ENCODE measurements around the gene TLCD2. TPM values are rescaled to one million over a fixed set of nuclear protein-coding genes. Genes with fewer than 3 reads are reported as not detected.
A peak's percentile ranks its signal among the peaks of the same experiment; 100 is the strongest.

The TLCD2 gene
- total and polyA plus RNA-seq, 7 donors = 1.1 to 2.9 (median 1.6) TPM

DNA sequence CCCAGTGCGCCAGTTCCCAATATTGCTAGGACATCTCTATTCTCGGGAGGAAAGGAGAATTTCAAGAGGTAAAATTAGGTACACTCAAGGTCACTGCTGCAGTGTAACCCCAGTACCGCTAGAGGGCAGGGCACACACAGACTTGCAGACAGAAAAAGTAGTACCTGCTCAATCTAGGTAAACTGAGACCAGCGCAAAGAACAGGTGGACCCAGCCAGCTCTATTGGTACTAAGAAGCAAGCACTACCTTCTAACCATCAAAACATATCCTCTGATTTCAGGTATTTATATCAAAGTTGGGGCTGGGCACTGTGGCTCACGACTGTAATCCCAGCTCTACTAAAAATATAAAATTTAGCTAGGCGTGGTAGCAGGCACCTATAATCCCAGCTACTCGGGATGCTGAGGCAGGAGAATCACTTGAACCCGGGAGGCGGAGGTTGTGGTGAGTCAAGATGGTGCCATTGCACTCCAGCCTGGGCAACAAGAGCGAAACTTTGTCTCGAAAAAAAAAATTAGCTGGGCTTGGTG, 10.7 kb upstream of the TLCD2 start:
- ATAC-seq (no peak), DNase-seq (peak in 1 of 2 donors; percentile 72)
- 17 to 42% (median 30%) methylated on average over 11 of the region's 11 CpGs for WGBS, 3 donors
- intact Hi-C loops (cut with DNase I) = loop anchor here in 1 of 2 donors (1.0 to 2.0 kb wide), 2 partner anchors 42 to 63 kb away; partner anchors contain the start of gene SERPINF1
- Histone ChIP-seq H3K27me3 (ENCODE audit: insufficient read depth in 3 of 3, low read length in 2 of 3) (no peaks in the 10 kb centered on the region), H3K9me3 (no peaks in the 10 kb centered on the region), H3K36me3 (ENCODE audit: insufficient read depth in 1 of 2, low read depth in 1 of 2) (no peaks in the 10 kb centered on the region), H3K4me3 (no peak overlapping the region), H3K4me1 (peaks cover 45% of the 10 kb centered on the region), H3K27ac (peak overlapping the region; percentile 100)
- TF ChIP-seq, protein P1, sequence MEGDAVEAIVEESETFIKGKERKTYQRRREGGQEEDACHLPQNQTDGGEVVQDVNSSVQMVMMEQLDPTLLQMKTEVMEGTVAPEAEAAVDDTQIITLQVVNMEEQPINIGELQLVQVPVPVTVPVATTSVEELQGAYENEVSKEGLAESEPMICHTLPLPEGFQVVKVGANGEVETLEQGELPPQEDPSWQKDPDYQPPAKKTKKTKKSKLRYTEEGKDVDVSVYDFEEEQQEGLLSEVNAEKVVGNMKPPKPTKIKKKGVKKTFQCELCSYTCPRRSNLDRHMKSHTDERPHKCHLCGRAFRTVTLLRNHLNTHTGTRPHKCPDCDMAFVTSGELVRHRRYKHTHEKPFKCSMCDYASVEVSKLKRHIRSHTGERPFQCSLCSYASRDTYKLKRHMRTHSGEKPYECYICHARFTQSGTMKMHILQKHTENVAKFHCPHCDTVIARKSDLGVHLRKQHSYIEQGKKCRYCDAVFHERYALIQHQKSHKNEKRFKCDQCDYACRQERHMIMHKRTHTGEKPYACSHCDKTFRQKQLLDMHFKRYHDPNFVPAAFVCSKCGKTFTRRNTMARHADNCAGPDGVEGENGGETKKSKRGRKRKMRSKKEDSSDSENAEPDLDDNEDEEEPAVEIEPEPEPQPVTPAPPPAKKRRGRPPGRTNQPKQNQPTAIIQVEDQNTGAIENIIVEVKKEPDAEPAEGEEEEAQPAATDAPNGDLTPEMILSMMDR (IDR thresholded peaks at IDR 0.05) = peak; percentile 96

DNA sequence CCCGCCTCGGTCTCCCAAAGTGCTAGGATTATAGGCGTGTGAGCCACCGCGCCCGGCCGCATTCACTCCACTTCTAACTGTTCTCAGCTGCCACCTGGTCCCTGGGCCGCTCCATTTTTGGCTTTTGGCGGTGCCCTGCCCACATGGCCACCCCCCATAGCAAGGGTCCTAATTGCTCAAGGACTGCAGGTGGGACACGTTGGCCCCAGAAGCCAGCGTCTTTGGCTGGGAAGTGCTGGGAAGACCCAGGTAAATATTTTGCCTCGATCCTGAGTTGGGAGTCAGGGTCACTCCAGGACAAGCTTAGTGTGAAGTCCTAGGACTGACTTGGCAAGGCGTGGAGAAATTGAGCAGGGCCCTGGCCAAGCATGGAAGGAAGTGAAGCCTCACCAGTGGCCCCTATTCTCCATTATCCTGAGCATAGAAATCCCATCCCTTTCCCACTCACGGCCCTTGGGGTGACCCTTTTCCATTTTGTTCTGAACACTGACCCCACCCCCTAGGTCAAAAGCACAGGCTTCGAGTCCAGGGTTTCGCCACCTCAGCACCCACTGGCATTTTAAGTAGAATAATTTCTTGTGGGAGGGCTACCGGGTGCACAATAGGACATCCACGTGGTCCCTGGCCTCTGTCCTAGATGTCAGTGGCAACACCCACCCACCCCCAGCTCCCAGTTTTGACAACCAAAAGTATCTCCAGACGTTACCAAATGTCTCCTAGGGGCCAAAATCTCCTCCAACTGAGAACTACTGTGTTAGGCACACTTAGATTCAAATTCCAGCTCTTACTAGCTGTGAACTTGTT, 8.4 kb upstream of the TLCD2 start:
- Histone ChIP-seq H3K9me3 (no peaks in the 10 kb centered on the region), H3K27me3 (ENCODE audit: insufficient read depth in 3 of 3, low read length in 2 of 3) (no peaks in the 10 kb centered on the region), H3K4me1 (peaks cover 33% of the 10 kb centered on the region), H3K27ac (peak overlapping the region; percentile 100), H3K4me3 (peak overlapping the region; percentile 97), H3K36me3 (ENCODE audit: insufficient read depth in 1 of 2, low read depth in 1 of 2) (peaks cover 0 to 8% of the 10 kb centered on the region in 2 donors)
- intact Hi-C loops (cut with DNase I) = loop anchor here in 1 of 2 donors (5.0 kb wide), 1 partner anchor 149 kb away; no protein-coding TSS in a partner anchor
- ATAC-seq (no peak), DNase-seq (peak in 1 of 2 donors; percentile 65)
- WGBS, 3 donors = 25 to 44% (median 33%) methylated on average over 19 of the region's 19 CpGs
- TF ChIP-seq, protein P1 (IDR thresholded peaks at IDR 0.05) = no peak

DNA sequence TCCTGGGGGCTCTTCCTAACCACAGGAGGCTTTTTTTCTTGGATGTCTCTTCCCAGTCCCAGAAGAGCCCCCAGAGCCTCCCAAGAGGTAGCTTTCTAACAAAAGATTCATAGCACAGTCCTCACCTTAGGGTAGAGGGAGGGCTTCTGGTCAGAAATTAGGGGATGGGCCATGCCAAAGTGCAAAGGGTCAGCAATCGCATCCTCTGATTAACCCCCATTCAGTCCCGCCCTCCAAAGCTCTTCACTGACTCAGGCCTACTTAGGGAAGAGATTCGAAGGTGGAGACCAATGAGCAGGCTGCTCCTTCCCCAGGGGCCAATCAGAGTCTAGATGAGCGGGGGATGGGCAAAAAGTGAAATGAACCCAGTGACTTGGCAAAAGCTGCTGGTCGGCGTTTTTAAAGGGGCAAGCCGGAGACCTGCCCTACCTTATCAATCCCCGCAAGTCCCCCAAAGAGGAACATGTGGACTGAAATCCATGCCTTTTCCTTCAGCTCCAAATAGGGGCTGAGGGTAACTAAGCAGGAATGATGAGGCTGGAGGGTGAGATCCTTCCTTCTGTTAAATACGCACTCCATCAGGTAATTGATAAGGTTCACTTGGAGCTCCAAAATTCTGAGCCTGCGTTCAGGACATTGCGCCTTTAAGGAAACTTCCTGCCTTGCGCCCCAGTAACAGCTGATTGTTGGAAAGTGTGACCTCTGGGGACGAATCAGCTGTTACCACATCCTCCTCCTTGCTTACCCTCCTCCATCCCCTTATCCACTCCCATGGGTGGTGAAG, 6.9 kb upstream of the TLCD2 start:
- DNase-seq (peak; percentile 88 to 93), ATAC-seq (peak; percentile 54 to 67 (median 60))
- peak overlapping the region; percentile 97 for H3K4me3 ChIP-seq
- intact Hi-C loops (cut with DNase I) = loop anchor here in 1 of 2 donors (2.0 to 5.0 kb wide), 2 partner anchors 68 to 150 kb away; no protein-coding TSS in a partner anchor
- WGBS, 3 donors = 0 to 2% (median 2%) methylated on average over 13 of the region's 13 CpGs
- H3K27me3 ChIP-seq (ENCODE audit: insufficient read depth in 3 of 3, low read length in 2 of 3) = no peaks in the 10 kb centered on the region
- H3K4me1 ChIP-seq = peaks cover 47% of the 10 kb centered on the region
- peak overlapping the region; percentile 100 for H3K27ac ChIP-seq
- H3K9me3 ChIP-seq = no peaks in the 10 kb centered on the region
- peaks cover 3 to 23% of the 10 kb centered on the region in 2 donors for H3K36me3 ChIP-seq (ENCODE audit: insufficient read depth in 1 of 2, low read depth in 1 of 2)
- TF ChIP-seq, protein P1 (IDR thresholded peaks at IDR 0.05) = no peak

DNA sequence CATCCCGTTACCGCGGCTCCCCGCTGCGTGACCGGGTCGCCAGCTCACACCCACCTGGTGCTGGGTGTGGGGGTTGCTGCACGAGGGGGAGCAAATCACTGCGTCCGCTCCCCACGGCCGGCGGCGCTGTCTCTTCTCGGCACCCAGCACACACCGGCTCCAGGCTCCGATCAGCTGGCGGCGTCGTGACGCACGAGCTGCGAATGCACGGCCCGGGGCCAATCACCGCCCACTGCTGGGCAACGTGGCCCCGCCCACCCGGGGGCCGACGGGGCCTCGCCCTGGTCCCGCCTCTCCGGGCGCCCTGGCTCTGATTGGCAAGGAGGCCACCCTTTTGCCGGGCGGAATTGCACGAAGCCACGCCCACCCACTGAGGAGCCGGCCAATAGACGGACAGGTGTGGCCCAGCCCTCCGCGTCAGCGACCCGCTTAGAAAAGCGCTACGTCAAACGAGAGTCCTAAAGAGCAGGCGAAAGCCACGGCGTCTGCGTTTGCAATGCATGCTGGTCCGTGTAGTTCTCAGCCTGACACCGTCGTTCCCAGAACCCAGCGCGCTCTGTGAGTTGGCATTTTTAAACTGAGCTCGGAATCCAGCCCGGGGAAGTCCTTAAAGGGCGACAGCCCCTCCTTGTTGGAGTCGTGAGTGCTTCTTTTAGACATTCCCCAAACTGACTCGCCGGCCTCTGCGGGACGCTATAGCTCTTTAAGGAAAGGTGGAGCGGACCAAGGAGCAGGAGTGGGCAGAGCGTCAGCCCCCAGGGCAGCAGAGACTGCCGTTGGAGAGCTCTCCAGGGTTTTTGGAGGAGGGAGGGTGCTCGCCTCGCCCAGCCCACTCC, 6.1 kb upstream of the TLCD2 start:
- H3K4me1 ChIP-seq = peaks cover 55% of the 10 kb centered on the region
- WGBS, 3 donors = 0 to 1% (median 0%) methylated on average over 64 to 70 of the region's 70 CpGs
- H3K9me3 ChIP-seq = no peaks in the 10 kb centered on the region
- TF ChIP-seq, protein P1 (IDR thresholded peaks at IDR 0.05) = no peak
- intact Hi-C loops (cut with DNase I) = loop anchor here in 1 of 2 donors (2.0 to 5.0 kb wide), 2 partner anchors 69 to 151 kb away; no protein-coding TSS in a partner anchor
- no peaks in the 10 kb centered on the region for H3K27me3 ChIP-seq (ENCODE audit: insufficient read depth in 3 of 3, low read length in 2 of 3)
- peak overlapping the region; percentile 97 for H3K4me3 ChIP-seq
- H3K27ac ChIP-seq = peak overlapping the region; percentile 100
- peak; percentile 59 to 62 (median 62) for ATAC-seq
- peak; percentile 100 for DNase-seq
- peaks cover 3 to 31% of the 10 kb centered on the region in 2 donors for H3K36me3 ChIP-seq (ENCODE audit: insufficient read depth in 1 of 2, low read depth in 1 of 2)

All from psoas muscle (tissue), 8 donors.